HFF-Myc (cell line): ENCODE measurements around the gene HSPA12B.

ENCODE experiments used
- DNase-seq: peaks from one replicate; pipeline ENCODE4 v3.0.0-alpha.2; 2011; ENCODE audit warnings: low read depth; ENCODE audit errors: extremely low read depth
- H3K4me3 ChIP-seq: replicated peaks from 2 replicates; pipeline ENCODE4 v1.5.1; 2011; ENCODE audit warnings: low read depth, mild to moderate bottlenecking, control low read depth, low read length
- CTCF ChIP-seq: IDR thresholded peaks from 2 replicates; pipeline ENCODE4 v1.5.1; 2012; ENCODE audit warnings: mild to moderate bottlenecking, low read depth, low read length, control low read depth; ENCODE audit errors: missing control alignments

Gene HSPA12B

GRCh38 chr20:3782597-3782996 lies 50.1 kb downstream of the HSPA12B start:
- no peak for DNase-seq
- no peak for TF ChIP-seq CTCF
- no peak overlapping the region for H3K4me3 ChIP-seq

- no peak for DNase-seq
- TF ChIP-seq CTCF: no peak
- H3K4me3 ChIP-seq: peak overlapping the region; percentile 72
These were observed 50.6 kb downstream of the HSPA12B start for GRCh38 chr20:3783068-3783489.

GRCh38 chr20:3783511-3784195 lies 51.2 kb downstream of the HSPA12B start:
- H3K4me3 ChIP-seq: peak overlapping the region; percentile 72
- no peak for TF ChIP-seq CTCF
- DNase-seq: no peak

GRCh38 chr20:3784216-3784853 lies 51.9 kb downstream of the HSPA12B start:
- no peak for DNase-seq
- H3K4me3 ChIP-seq: peak overlapping the region; percentile 72
- TF ChIP-seq CTCF: no peak

GRCh38 chr20:3784863-3785239 lies 52.4 kb downstream of the HSPA12B start:
- no peak for TF ChIP-seq CTCF
- DNase-seq: no peak
- H3K4me3 ChIP-seq: peak overlapping the region; percentile 72

- no peak for TF ChIP-seq CTCF
- H3K4me3 ChIP-seq: peak overlapping the region; percentile 72
- DNase-seq: no peak
These were observed 53.0 kb downstream of the HSPA12B start for GRCh38 chr20:3785240-3786125.
